Activated CD4-positive, alpha-beta T cell treated with anti-CD3 and anti-CD28 coated beads for 4 hours (primary cell): ENCODE measurements around the gene FGB.
"Not testable (repeated sequence)": the region's sequence is repeated elsewhere in the genome, so short reads cannot be mapped to it uniquely, and the experiment has no call there.

ENCODE experiments used
- DNase-seq, 2 donors: peaks; one replicate each; pipeline ENCODE4 v3.0.0-alpha.2; 2020

FGB gene

GRCh38 chr4:154566639-154567204 is 3.9 kb downstream of the FGB start:
- no peak for DNase-seq

GRCh38 chr4:154569028-154569427 is 6.2 kb downstream of the FGB start:
- no peak for DNase-seq

- DNase-seq, result no peak
These were observed 6.8 kb downstream of the FGB start for GRCh38 chr4:154569584-154569983.

- no peak for DNase-seq
These were observed 10.5 kb downstream of the FGB start for GRCh38 chr4:154573190-154573870.

- no peak for DNase-seq
These were observed 11.5 kb downstream of the FGB start for GRCh38 chr4:154574311-154574710.

- no peak for DNase-seq
These were observed 14.5 kb downstream of the FGB start for GRCh38 chr4:154577324-154577723.

GRCh38 chr4:154578919-154579318 is 16.1 kb downstream of the FGB start:
- no peak for DNase-seq

GRCh38 chr4:154579927-154580326 is 17.1 kb downstream of the FGB start:
- DNase-seq, result no peak

- no peak for DNase-seq
These were observed 19.9 kb downstream of the FGB start for GRCh38 chr4:154582723-154583122.

GRCh38 chr4:154583230-154583629 is 20.4 kb downstream of the FGB start:
- no peak for DNase-seq

- no peak for DNase-seq
These were observed 20.9 kb downstream of the FGB start for GRCh38 chr4:154583677-154584076.

- DNase-seq, result no peak
These were observed 21.4 kb downstream of the FGB start for GRCh38 chr4:154584259-154584658.

- no peak for DNase-seq
These were observed 22.7 kb downstream of the FGB start for GRCh38 chr4:154585369-154586018.

- no peak for DNase-seq
These were observed 23.7 kb downstream of the FGB start for GRCh38 chr4:154586296-154587033.

GRCh38 chr4:154588198-154588597 is 25.4 kb downstream of the FGB start:
- no peak for DNase-seq

- no peak for DNase-seq
These were observed 26.7 kb downstream of the FGB start for GRCh38 chr4:154589296-154590197.

GRCh38 chr4:154590329-154591006 is 27.7 kb downstream of the FGB start, which contains the start of gene FGA:
TSS of gene FGA (minus strand) at chr4:154590742. CDS start at chr4:154590687, 55 bp downstream.
- DNase-seq, result no peak

GRCh38 chr4:154591890-154592289 is 29.1 kb downstream of the FGB start:
- DNase-seq, result no peak

GRCh38 chr4:154593868-154594267 is 31.1 kb downstream of the FGB start:
- no peak for DNase-seq

GRCh38 chr4:154594343-154594742 is 31.5 kb downstream of the FGB start:
- DNase-seq, result not testable (repeated sequence)

GRCh38 chr4:154595807-154596206 is 33.0 kb downstream of the FGB start:
- no peak for DNase-seq

- not testable (repeated sequence) for DNase-seq
These were observed 34.5 kb downstream of the FGB start for GRCh38 chr4:154597281-154597680.
